NB4 (cell line): ENCODE data around the gene GALNT6.

Experiments
- TF ChIP-seq, protein P1 (sequence below): IDR thresholded peaks from 2 replicates; pipeline ENCODE4 v1.6.1; 2011; ENCODE audit warnings: low read depth, low read length
- TF ChIP-seq, protein P2 (sequence below): IDR thresholded peaks from one replicate; pipeline ENCODE4 v1.5.1; 2012; ENCODE audit warnings: low read depth, low read length

GRCh38 chr12:51360315-51360714, 30.9 kb downstream of the GALNT6 start:
- TF ChIP-seq, protein P1, sequence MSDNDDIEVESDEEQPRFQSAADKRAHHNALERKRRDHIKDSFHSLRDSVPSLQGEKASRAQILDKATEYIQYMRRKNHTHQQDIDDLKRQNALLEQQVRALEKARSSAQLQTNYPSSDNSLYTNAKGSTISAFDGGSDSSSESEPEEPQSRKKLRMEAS = no peak
- TF ChIP-seq, protein P2, sequence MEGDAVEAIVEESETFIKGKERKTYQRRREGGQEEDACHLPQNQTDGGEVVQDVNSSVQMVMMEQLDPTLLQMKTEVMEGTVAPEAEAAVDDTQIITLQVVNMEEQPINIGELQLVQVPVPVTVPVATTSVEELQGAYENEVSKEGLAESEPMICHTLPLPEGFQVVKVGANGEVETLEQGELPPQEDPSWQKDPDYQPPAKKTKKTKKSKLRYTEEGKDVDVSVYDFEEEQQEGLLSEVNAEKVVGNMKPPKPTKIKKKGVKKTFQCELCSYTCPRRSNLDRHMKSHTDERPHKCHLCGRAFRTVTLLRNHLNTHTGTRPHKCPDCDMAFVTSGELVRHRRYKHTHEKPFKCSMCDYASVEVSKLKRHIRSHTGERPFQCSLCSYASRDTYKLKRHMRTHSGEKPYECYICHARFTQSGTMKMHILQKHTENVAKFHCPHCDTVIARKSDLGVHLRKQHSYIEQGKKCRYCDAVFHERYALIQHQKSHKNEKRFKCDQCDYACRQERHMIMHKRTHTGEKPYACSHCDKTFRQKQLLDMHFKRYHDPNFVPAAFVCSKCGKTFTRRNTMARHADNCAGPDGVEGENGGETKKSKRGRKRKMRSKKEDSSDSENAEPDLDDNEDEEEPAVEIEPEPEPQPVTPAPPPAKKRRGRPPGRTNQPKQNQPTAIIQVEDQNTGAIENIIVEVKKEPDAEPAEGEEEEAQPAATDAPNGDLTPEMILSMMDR = no peak
